Measurements from ENCODE around the gene PRKCI. TPM values are rescaled to one million over a fixed set of nuclear protein-coding genes. Genes with fewer than 3 reads are reported as not detected.

Gene PRKCI
- total RNA-seq, 1 experiment from 2014 or later: 90.6 TPM

GRCh38 chr3:170306015-170306414 lies 83.8 kb downstream of the PRKCI start:
- no peaks in the 10 kb centered on the region for H3K9me3 Mint-ChIP-seq

GRCh38 chr3:170307671-170308405 lies 85.6 kb downstream of the PRKCI start:
- ChIA-PET CTCF (interaction anchor here (0.6 to 2.7 kb wide), 5 partner anchors 49 to 188 kb away, joined by 3 to 19 read pairs (median 11); partner anchors contain the start of gene SKIL), POLR2A (no interaction called here)
- no peak for DNase-seq (ENCODE audit: low spot score)
- Mint-ChIP-seq H3K36me3 (peaks cover 3% of the 10 kb centered on the region), H3K27me3 (ENCODE audit: low read depth) (no peaks in the 10 kb centered on the region), H3K27ac (peak overlapping the region; percentile 55), H3K9me3 (no peaks in the 10 kb centered on the region), H3K4me1 (peaks cover 21% of the 10 kb centered on the region), H3K4me3 (no peak overlapping the region)
- ATAC-seq: no peak
- no peak for TF ChIP-seq ZNF281 (CRISPR knock-in tag; IDR thresholded peaks at IDR 0.05)
- no peak for TF ChIP-seq SMAD3 (CRISPR knock-in tag; IDR thresholded peaks at IDR 0.05; ENCODE audit: borderline replicate concordance)
- no peak for TF ChIP-seq ERG (CRISPR knock-in tag; IDR thresholded peaks at IDR 0.05)
- TF ChIP-seq ZNF263 (CRISPR knock-in tag; IDR thresholded peaks at IDR 0.05; ENCODE audit: low read depth): no peak
- TF ChIP-seq IRF1 (CRISPR knock-in tag; IDR thresholded peaks at IDR 0.05): no peak
- TF ChIP-seq NR2C2 (CRISPR knock-in tag; IDR thresholded peaks at IDR 0.05): no peak
- no peak for TF ChIP-seq PRRX2 (CRISPR knock-in tag; IDR thresholded peaks at IDR 0.05)
- TF ChIP-seq ZNF121 (CRISPR knock-in tag; IDR thresholded peaks at IDR 0.05): no peak; the same call in 1 of the 2 replicates
- no peak for TF ChIP-seq JAZF1 (CRISPR knock-in tag; IDR thresholded peaks at IDR 0.05)
- TF ChIP-seq ZSCAN18 (CRISPR knock-in tag; IDR thresholded peaks at IDR 0.05): no peak
- TF ChIP-seq E2F5 (CRISPR knock-in tag; IDR thresholded peaks at IDR 0.05): no peak

More at GRCh38 chr3:170306015-170306414, 83.8 kb downstream of the PRKCI start:
- CTCF ChIA-PET: interaction anchor here (2.7 kb wide), 1 partner anchor 107 kb away, joined by 11 read pairs; no protein-coding TSS in a partner anchor
- ATAC-seq (no peak), DNase-seq (ENCODE audit: low spot score) (no peak)
- peaks cover 21% of the 10 kb centered on the region for H3K4me1 Mint-ChIP-seq
- no peaks in the 10 kb centered on the region for H3K27me3 Mint-ChIP-seq (ENCODE audit: low read depth)
- TF ChIP-seq ZNF219 (CRISPR knock-in tag; IDR thresholded peaks at IDR 0.05; ENCODE audit: borderline replicate concordance) (no peak), ZNF121 (CRISPR knock-in tag; IDR thresholded peaks at IDR 0.05) (peak; percentile 82), GTF2I (CRISPR knock-in tag; conservative IDR thresholded peaks at IDR 0.05) (no peak)
- POLR2A ChIA-PET: no interaction called here
- H3K27ac Mint-ChIP-seq: no peak overlapping the region
- peaks cover 7% of the 10 kb centered on the region for H3K36me3 Mint-ChIP-seq
- H3K4me3 Mint-ChIP-seq: no peak overlapping the region

GRCh38 chr3:170309046-170309445 lies 86.8 kb downstream of the PRKCI start:
- ChIA-PET CTCF (interaction anchor here (0.6 to 2.7 kb wide), 22 partner anchors 16 to 503 kb away, joined by 3 to 21 read pairs (median 4); partner anchors contain the start of gene SKIL), POLR2A (interaction anchor here (0.7 kb wide), 1 partner anchor 89 kb away, joined by 6 read pairs; no protein-coding TSS in a partner anchor)
- Mint-ChIP-seq H3K27me3 (ENCODE audit: low read depth) (no peaks in the 10 kb centered on the region), H3K36me3 (no peaks in the 10 kb centered on the region; the same call in 1 of the 2 replicates), H3K27ac (no peak overlapping the region), H3K4me1 (peaks cover 21% of the 10 kb centered on the region), H3K9me3 (no peaks in the 10 kb centered on the region), H3K4me3 (no peak overlapping the region)
- ATAC-seq (no peak), DNase-seq (ENCODE audit: low spot score) (no peak)
- TF ChIP-seq ARID4B (CRISPR knock-in tag; IDR thresholded peaks at IDR 0.05; ENCODE audit: borderline replicate concordance) (no peak), USF2 (CRISPR knock-in tag; IDR thresholded peaks at IDR 0.05) (no peak)

All from WTC11 (cell line).